22Rv1 (cell line): ENCODE data around the gene FANCM.
A peak's percentile ranks its signal among the peaks of the same experiment; 100 is the strongest.

Experiments used
- H3K27ac ChIP-seq: fragments of 450-650 bp; 2 replicates; pipeline ENCODE4 v1.5.1; 2017
- CTCF ChIP-seq: fragments of 450-650 bp; IDR thresholded peaks from 2 replicates; pipeline ENCODE4 v1.5.1; 2017; ENCODE audit warnings: mild to moderate bottlenecking
- ZFX ChIP-seq: fragments of 450-650 bp; IDR thresholded peaks from 2 replicates; pipeline ENCODE4 v1.6.1; 2017; ENCODE audit warnings: antibody characterized with exemption, borderline replicate concordance

The FANCM gene

DNA sequence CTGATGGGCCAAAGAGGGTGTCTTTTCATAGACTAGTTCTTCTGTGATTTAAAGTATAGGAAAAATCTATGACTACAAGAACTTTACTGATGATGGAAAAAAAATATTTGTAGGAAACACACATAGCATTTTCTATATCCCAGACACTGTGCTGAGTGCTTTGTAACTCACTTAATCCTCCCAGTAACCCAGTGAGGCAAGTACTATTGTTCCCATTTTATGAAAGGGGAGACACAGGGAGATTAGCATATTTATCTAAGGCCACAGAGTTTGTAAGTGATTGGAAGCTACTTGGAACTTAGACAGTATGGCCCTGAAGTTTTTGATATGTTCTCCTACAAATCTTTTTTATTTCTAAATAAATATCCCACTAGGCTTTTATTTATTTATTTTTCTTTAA, 31.9 kb upstream of the FANCM start:
- TF ChIP-seq CTCF (no peak), ZFX (no peak)
- no peak overlapping the region for H3K27ac ChIP-seq

DNA sequence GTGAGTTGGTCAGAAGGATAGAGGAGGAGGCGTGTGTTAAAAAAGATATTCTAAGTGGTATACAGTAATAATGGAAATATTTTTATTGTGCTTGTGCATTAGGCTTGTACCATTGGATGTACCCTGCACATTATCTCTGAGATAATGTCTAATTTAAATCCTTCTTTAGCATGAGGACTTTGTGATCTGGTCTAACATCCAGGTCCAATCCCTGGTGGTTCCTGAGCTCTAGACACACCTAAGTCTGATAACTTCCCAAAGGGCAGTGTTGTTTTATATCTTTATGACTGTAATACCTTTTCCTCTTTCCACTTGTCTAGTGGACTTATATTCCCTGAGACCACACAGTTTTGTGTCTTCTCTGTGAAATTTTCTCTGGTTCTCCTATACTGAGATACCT, 31.2 kb upstream of the FANCM start:
- no peak overlapping the region for H3K27ac ChIP-seq
- no peak for TF ChIP-seq CTCF
- no peak for TF ChIP-seq ZFX

- H3K27ac ChIP-seq = peak overlapping the region; percentile 91
Observed at GRCh38 chr14:45112896-45113781, 22.6 kb upstream of the FANCM start.

DNA sequence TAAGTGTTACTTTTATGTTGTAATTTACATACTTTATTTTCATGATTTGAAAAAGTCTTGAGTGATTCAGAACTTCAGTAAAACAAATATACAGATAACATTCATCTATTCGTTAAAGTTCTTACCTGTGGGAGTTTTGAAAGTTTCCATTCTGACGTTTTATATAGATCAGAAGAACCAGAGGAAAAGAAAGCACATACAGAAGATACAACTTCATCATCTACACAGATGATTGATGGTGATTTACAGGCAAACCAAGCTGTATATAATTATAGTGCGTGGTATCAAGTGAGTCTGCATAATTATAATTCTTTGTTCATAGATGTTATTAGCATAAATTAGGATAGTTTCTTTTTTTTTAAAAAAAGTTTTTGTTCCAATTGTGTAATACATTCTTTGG, 21.4 kb upstream of the FANCM start:
- H3K27ac ChIP-seq = peak overlapping the region; percentile 91
- TF ChIP-seq ZFX (no peak), CTCF (no peak)

More at GRCh38 chr14:45112896-45113781, 22.6 kb upstream of the FANCM start:
- TF ChIP-seq CTCF (no peak), ZFX (no peak)

DNA sequence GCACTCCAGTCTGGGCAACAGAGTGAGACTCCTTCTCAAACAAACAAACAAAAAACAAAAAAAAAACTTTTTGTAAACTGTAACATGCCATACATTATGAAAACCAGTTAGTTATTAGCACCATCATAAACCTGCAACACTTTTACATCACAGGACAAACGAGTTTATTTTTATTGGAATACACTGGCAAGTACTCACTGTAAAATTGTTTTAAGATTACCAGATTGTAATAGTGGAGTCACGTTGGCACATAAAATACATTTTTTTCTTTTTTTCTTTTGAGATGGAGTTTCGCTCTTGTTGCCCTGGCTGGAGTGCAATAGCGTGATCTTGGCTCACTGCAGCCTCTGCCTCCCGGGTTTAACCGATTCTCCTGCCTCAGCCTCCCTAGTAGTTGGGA, 17.1 kb upstream of the FANCM start:
- TF ChIP-seq ZFX (no peak), CTCF (no peak)
- H3K27ac ChIP-seq = peak overlapping the region; percentile 15

GRCh38 chr14:45120096-45120495, 15.6 kb upstream of the FANCM start:
- TF ChIP-seq ZFX (no peak), CTCF (no peak)
- H3K27ac ChIP-seq = no peak overlapping the region

GRCh38 chr14:45123271-45123670, 12.5 kb upstream of the FANCM start:
- H3K27ac ChIP-seq = peak overlapping the region; percentile 7; the same call in 1 of the 2 replicates
- no peak for TF ChIP-seq CTCF
- no peak for TF ChIP-seq ZFX
